Thoracic aorta (tissue), 2 donors: ENCODE measurements around the gene RAI1. TPM values are rescaled to one million over a fixed set of nuclear protein-coding genes. Genes with fewer than 3 reads are reported as not detected.

Source experiments
- ATAC-seq: fragments of 150-250 bp; one replicate; pipeline ENCODE4 v1.8.0; 2017; ENCODE audit warnings: low read depth; ENCODE audit not compliant: insufficient number of reproducible peaks, low FRiP score
- DNase-seq: peaks from one replicate; pipeline ENCODE4 v3.0.0-alpha.2; 2020; ENCODE audit warnings: low spot score
- H3K27ac ChIP-seq, 2 donors: fragments of 200-600 bp; sonication (generic); 1 replicate in 1 of 2; 2 replicates in 1 of 2; pipeline ENCODE4 v1.5.1; 2016; ENCODE audit warnings: mild to moderate bottlenecking in 2 of 2, moderate library complexity in 2 of 2
- H3K27me3 ChIP-seq: fragments of 200-600 bp; sonication (generic); replicated peaks from 2 replicates; pipeline ENCODE4 v1.6.0; 2016; ENCODE audit warnings: mild to moderate bottlenecking; ENCODE audit not compliant: insufficient read depth
- H3K36me3 ChIP-seq: fragments of 200-600 bp; sonication (generic); one replicate; pipeline ENCODE4 v1.5.1; 2016
- H3K4me1 ChIP-seq, 2 donors: fragments of 200-600 bp; sonication (generic); 1 replicate in 1 of 2; 2 replicates in 1 of 2; pipeline versions ENCODE4 v1.5.1 to v1.6.0; 2016; ENCODE audit warnings: low read depth in 2 of 2, mild to moderate bottlenecking in 1 of 2; ENCODE audit not compliant: control insufficient read depth in 1 of 2
- H3K4me3 ChIP-seq: fragments of 200-600 bp; sonication (generic); 2 replicates; pipeline ENCODE4 v1.5.1; 2016; ENCODE audit warnings: mild to moderate bottlenecking
- H3K9me3 ChIP-seq: fragments of 200-600 bp; sonication (generic); 2 replicates; pipeline ENCODE4 v1.5.1; 2016
- CTCF ChIP-seq: fragments of 200-600 bp; sonication (generic); IDR thresholded peaks from one replicate; pipeline ENCODE4 v1.5.1; 2019; ENCODE audit warnings: antibody characterized with exemption
- total RNA-seq, 2 donors: library from RNA; depleted of rRNA; stranded (reverse); fragments of >200 nt; gene quantifications; one replicate each; pipeline versions ENCODE4 v1.1.0 to v1.2.3, GENCODE V29; 2016

The RAI1 gene
- total RNA-seq, 2 donors from 2014 or later = 21.0 to 31.5 TPM

GRCh38 chr17:17757956-17758845 is 76.9 kb downstream of the RAI1 start:
- no peak for TF ChIP-seq CTCF

GRCh38 chr17:17758941-17759563 is 77.8 kb downstream of the RAI1 start:
- no peak overlapping the region for H3K4me3 ChIP-seq
- H3K27ac ChIP-seq = no peak overlapping the region
- TF ChIP-seq CTCF = no peak
- no peaks in the 10 kb centered on the region for H3K4me1 ChIP-seq
- no peaks in the 10 kb centered on the region for H3K27me3 ChIP-seq
- no peaks in the 10 kb centered on the region for H3K9me3 ChIP-seq
- DNase-seq (no peak), ATAC-seq (no peak)
- H3K36me3 ChIP-seq = no peaks in the 10 kb centered on the region

More at GRCh38 chr17:17757956-17758845, 76.9 kb downstream of the RAI1 start:
- DNase-seq (no peak), ATAC-seq (no peak)
- H3K36me3 ChIP-seq = no peaks in the 10 kb centered on the region
- H3K4me1 ChIP-seq = peaks cover 0 to 4% of the 10 kb centered on the region in 2 donors
- no peak overlapping the region for H3K4me3 ChIP-seq
- H3K27ac ChIP-seq = no peak overlapping the region
- no peaks in the 10 kb centered on the region for H3K9me3 ChIP-seq
- no peaks in the 10 kb centered on the region for H3K27me3 ChIP-seq

GRCh38 chr17:17760350-17760749 is 79.1 kb downstream of the RAI1 start:
- Histone ChIP-seq H3K27me3 (no peaks in the 10 kb centered on the region), H3K27ac (no peak overlapping the region), H3K36me3 (no peaks in the 10 kb centered on the region), H3K9me3 (no peaks in the 10 kb centered on the region), H3K4me3 (no peak overlapping the region), H3K4me1 (no peaks in the 10 kb centered on the region)
- ATAC-seq (no peak), DNase-seq (no peak)
- TF ChIP-seq CTCF = no peak

GRCh38 chr17:17760872-17761550 is 79.8 kb downstream of the RAI1 start:
- Histone ChIP-seq H3K4me1 (no peaks in the 10 kb centered on the region), H3K4me3 (no peak overlapping the region), H3K9me3 (no peaks in the 10 kb centered on the region), H3K36me3 (no peaks in the 10 kb centered on the region), H3K27ac (no peak overlapping the region), H3K27me3 (no peaks in the 10 kb centered on the region)
- no peak for DNase-seq
- no peak for ATAC-seq
- TF ChIP-seq CTCF = no peak
